ENCODE measurements around the gene FAM124A.

FAM124A gene

GRCh38 chr13:51221674-51222036 lies 543 bp upstream of the FAM124A start:
- DNase-seq, result no peak

- no peak for DNase-seq
These were observed 725 bp downstream of the FAM124A start for GRCh38 chr13:51222686-51223559.

- no peak for DNase-seq
These were observed 1.5 kb downstream of the FAM124A start for GRCh38 chr13:51223560-51224270.

GRCh38 chr13:51225029-51225428 lies 2.8 kb downstream of the FAM124A start:
- DNase-seq, result peak; percentile 6

- DNase-seq, result no peak
These were observed 5.2 kb downstream of the FAM124A start for GRCh38 chr13:51227404-51227803.

- DNase-seq, result no peak
These were observed 7.0 kb downstream of the FAM124A start for GRCh38 chr13:51229101-51229719.

- no peak for DNase-seq
These were observed 7.5 kb downstream of the FAM124A start for GRCh38 chr13:51229731-51230130.

- peak; percentile 22 for DNase-seq
These were observed 8.4 kb downstream of the FAM124A start for GRCh38 chr13:51230477-51231105.

- no peak for DNase-seq
These were observed 9.3 kb downstream of the FAM124A start for GRCh38 chr13:51231456-51231855.

- no peak for DNase-seq
These were observed 10.1 kb downstream of the FAM124A start for GRCh38 chr13:51232328-51232727.

GRCh38 chr13:51233117-51233826 lies 11.1 kb downstream of the FAM124A start:
- DNase-seq, result no peak

- no peak for DNase-seq
These were observed 12.5 kb downstream of the FAM124A start for GRCh38 chr13:51234676-51235075.

- no peak for DNase-seq
These were observed 13.0 kb downstream of the FAM124A start for GRCh38 chr13:51235186-51235585.

GRCh38 chr13:51235756-51236490 lies 13.7 kb downstream of the FAM124A start:
- no peak for DNase-seq

GRCh38 chr13:51236491-51236792 lies 14.2 kb downstream of the FAM124A start:
- no peak for DNase-seq

GRCh38 chr13:51237386-51237785 lies 15.2 kb downstream of the FAM124A start:
- DNase-seq, result no peak

- no peak for DNase-seq
These were observed 15.7 kb downstream of the FAM124A start for GRCh38 chr13:51237887-51238286.

- DNase-seq, result no peak
These were observed 18.0 kb downstream of the FAM124A start for GRCh38 chr13:51240178-51240577.

- no peak for DNase-seq
These were observed 18.8 kb downstream of the FAM124A start for GRCh38 chr13:51240958-51241357.

- DNase-seq, result no peak
These were observed 19.5 kb downstream of the FAM124A start for GRCh38 chr13:51241720-51242119.

GRCh38 chr13:51243227-51243626 lies 21.0 kb downstream of the FAM124A start:
- no peak for DNase-seq

GRCh38 chr13:51243832-51244231 lies 21.6 kb downstream of the FAM124A start:
- DNase-seq, result no peak
